NCI-H1930 (cell line): ENCODE measurements around the gene ODAPH.
"Not testable (repeated sequence)": the region's sequence is repeated elsewhere in the genome, so short reads cannot be mapped to it uniquely, and the experiment has no call there.

ENCODE experiments used
- DNase-seq, 2 experiments: peaks; one replicate each; lab custom pipeline; 2025; lab: John Stamatoyannopoulos, UW

The ODAPH gene, protein sequence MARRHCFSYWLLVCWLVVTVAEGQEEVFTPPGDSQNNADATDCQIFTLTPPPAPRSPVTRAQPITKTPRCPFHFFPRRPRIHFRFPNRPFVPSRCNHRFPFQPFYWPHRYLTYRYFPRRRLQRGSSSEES

DNA sequence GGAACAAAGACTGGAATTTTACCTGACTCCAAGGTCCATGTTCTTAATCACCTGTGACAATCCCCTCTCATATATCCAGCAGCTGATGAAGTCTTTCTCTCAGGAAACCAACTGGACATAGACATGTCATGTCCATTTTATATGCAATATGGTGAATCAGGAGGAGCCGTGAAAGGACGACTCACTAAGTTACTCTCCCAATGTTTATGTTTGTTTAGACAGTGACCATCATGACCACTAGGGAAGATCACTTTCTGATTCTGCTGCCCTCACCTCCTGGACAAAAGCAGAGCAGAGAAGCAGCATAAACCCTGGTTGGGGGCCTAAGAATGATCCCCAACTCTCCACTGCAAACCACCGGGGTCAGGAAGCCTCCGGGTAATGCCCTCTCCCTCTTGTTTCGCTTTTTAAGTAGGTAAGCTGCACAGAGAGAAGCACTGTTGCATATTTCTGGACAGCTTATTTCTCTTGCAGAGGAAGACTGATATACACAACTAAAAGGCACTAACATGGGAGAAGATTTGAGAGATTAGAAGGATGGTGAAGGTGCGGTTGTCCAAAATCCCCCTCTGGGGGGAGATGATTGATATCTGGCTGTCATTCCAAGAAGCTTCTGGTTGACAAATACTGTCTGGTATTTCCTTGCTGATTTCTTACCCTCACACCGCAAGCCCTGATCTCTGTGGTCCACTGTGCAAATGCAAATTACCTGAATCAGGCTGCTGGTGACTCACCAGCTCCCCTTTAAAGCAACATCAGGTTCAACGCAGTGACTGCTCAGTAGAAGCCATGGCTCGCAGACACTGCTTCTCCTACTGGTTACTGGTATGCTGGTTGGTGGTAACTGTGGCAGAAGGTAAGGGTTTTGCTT lies at the start of gene ODAPH:
Gene ODAPH (plus strand): TSS at position 773 of the 871 bp plus-strand sequence. CDS start 17 bp downstream, at position 790.
- no peak for DNase-seq

DNA sequence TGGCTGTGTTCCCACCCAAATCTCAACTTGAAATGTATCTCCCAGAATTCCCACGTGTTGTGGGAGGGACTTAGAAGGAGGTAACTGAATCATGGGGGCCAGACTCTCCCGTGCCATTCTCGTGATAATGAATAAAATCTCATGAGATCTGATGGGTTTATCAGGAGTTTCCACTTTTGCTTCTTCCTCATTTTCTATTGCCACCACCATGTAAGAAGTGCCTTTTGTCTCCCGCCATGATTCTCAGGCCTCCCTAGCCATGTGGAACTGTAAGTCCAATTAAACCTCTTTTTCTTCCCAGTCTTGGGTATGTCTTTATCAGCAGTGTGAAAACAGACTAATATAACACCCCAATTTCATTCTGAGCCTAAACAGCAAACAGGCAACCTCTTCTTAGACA lies 46.3 kb upstream of the ODAPH start:
- not testable (repeated sequence) for DNase-seq

DNA sequence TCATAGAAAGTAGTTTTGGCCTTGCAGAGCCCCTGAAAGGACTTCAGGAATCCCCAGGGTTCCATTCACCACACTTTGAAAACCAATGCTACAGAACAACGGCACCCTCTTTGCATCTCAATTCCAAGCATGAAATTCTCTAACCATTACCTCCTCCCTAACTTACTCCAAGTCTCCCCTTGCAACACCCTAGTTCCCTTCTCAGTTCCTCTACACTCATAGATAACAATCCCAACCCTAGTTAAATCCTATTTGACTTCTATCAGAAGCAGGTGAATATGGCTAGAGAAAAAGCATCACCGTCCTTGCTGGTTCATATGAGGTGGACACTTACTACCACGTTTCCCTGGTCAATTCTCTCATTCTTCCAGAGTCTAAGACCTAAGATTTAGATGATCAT lies 44.0 kb upstream of the ODAPH start:
- no peak for DNase-seq

DNA sequence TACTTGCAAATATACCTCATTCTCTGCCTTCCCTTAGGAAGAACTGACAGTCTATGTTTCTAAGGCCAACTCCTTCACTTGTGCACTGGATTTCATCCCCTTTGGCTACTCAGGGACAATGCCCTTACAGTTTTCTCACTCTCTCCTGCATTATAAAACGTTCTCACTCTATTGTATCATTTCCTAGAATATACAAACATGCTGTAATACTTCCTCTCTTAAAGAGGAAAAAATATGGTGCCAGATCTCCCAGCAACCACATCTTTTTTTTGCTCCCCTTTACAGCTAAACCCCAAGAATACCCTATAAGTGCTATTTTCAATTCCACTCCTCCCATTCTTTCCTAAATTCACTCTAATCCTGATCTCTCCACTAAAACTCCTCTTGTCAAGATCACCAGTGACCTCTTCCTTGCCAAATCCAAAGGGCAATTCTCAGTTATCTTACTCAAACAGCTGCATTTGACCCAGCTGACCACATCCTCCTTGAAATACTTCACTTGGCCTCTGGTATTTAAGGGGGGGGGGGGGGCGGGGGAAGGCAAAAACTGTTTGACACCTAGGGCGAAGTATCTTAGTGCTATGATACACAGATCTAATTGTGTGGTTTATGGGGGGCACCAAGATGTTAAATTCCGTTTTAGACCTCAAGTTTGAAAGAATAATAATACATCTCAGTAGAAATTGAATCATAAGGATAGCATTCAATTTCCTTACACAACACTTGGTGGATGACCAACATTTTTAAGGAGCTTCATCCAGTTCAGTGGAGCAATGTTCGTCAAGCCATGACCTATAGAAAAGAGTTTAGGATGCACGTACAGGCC lies 43.3 kb upstream of the ODAPH start:
- DNase-seq, result no peak

DNA sequence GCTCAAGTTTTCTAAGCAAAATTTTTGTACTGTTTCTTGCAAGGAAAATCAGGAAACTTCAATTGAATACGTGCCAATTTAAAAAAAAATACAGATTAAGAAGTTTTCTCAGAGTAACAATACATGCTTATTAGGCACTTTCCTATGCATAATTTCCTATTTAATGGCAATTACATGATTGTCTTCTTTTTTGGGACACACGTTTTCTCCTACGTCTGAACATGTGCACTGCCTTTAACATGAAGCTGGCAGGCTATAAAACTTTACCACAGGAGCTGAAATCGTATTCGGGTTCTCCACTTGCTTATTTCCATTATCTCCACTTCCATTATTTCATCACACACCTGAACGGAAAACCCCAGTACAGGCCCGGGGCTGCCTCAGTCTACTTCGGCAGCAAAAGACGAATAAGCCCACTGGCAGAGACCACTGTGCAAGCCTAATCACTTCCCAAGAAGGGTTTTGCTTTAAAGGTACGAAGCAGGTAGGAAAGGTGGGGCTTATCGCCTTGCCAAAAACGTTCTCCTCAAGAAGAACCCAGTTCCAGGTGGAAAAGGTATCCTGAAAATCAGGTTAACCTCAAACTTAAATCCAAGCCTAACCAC lies 42.2 kb upstream of the ODAPH start:
- DNase-seq, result no peak

DNA sequence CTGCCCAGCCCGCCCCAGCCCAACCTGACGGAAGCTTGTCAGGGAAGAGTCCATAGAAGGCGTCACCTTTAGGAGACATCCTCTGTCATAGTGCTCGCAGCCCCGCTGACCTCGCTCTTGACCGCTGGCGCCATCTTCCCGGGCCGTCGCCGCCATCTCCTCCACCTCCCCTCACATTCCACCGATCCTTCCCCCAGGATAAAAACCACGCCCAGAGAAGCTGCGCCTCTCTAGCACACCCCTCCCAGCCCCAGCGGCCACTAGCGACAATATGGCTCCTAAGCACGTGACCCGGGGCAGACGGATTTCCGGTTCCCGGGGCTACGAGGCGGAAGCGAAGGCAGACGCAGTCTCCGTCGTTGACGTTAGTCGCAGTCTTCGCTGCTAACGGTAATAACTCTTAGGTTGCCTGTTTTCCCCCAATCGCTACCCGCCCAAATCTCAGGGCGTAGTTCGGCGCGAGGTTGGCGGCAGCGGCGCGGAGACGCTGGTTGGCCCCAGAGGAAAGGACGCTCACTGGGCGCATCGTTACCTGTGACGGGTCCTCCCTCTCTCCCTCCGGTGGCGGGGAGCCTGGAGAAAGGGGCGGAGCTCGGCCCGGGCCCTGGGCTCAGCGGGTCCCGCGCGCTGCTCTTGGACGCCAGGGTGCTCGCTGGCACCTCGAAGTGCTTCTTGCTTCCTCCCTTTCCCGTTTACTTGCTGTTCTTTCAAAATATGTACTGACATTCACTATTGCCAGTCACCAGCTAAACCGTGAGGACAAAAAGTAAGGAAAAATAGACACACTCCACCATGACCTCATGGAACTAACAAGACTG lies 41.5 kb upstream of the ODAPH start, which contains the start of the genes RCHY1 and THAP6:
Gene RCHY1 (minus strand): TSS at position 273 of the 818 bp plus-strand sequence. CDS start 117 bp downstream, at position 156.
Gene THAP6 (plus strand): TSS at position 343 of the 818 bp plus-strand sequence. CDS start 980 bp downstream, outside the sequence.
- peak; percentile 91 to 94 for DNase-seq

DNA sequence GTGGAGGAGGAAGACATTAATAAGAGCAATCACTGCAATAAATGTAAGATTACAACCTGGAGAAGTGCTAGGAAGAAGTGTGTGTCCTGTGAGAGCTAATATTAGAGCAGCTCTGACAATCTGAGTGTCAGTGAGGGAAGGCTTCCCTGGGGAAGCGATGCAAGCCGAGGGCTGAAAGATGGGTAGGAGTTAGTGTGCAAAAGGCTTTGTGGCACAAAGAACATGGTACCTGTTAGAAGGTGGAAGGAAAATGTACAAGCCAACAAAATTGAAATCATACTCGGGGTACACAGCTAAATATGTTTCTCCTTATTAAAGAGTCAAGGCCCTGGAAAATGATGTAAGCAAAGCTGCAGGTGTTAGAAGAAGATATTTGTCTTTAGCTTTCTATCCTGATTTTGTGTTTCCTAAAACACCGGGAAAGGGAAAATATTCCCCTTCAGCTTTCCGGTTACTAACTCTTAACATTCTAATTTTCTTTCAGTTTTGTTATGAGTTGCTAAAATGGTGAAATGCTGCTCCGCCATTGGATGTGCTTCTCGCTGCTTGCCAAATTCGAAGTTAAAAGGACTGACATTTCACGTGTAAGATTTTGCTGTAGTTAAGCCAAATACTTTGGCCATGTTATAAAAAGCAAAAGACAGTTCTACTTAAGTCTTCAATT lies 40.8 kb upstream of the ODAPH start:
- DNase-seq, result no peak

DNA sequence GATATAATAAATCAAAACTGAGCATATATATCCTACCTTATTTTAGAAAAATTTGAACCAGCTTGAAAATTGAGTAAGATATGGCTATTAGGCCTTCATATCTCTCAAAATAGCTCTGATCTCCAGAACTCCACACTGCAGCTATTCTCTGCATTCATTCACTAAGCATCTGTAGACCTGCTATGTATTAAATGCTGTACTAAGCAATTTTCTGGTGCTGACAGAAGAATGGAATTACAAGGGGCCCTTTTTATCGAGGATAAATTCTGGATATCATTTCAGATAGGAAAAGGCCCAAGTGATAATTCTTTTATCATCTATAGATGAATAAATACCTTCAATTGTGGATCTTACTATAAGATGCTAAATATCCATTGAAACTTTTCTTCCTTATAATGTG lies 39.7 kb upstream of the ODAPH start:
- DNase-seq, result no peak

DNA sequence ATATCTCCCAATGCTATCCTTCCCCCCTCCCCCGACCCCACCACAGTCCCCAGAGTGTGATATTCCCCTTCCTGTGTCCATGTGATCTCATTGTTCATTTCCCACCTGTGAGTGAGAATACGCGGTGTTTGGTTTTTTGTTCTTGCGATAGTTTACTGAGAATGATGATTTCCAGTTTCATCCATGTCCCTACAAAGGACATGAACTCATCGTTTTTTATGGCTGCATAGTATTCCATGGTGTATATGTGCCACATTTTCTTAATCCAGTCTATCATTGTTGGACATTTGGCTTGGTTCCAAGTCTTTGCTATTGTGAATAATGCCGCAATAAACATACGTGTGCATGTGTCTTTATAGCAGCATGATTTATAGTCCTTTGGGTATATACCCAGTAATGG lies 36.4 kb upstream of the ODAPH start:
- DNase-seq, result not testable (repeated sequence)

DNA sequence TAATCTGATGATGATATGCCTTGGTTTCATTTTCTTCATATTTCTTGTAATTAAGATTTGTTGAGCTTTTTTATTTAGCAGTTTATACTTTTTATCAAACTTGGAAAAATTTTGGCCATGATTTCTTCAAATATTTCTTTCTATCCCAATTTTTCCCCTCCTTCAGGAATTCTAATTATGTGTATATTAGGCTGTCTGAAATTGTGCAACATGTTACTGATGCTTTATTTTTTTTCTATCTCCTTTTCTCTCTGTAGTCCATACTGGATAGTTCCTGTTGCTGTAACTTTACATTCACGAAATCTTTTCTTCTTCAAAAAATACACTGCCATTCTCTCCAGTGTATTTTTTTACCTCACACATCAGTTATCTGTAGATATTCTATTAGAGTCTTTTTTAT lies 30.8 kb upstream of the ODAPH start:
- DNase-seq, result no peak

DNA sequence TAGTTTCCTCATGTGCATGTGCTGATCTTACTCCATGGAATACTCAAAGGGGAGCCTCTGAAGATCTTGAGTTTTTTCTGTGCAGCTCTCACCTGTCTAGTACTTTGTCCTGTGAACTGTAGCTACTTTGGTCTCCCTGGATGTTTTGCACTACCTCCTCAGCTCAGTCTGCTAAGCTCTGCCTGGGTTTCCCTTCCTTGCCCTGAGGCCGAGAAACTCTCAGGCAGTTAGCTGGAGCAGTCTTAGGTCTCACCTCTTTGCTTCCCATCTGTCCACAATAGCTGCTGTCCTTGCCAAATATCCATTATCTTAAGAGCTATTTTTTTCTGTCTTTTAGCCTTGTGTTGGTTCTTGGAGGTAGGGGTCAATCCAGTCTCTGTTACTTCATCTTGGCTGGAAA lies 30.0 kb upstream of the ODAPH start:
- DNase-seq, result no peak

DNA sequence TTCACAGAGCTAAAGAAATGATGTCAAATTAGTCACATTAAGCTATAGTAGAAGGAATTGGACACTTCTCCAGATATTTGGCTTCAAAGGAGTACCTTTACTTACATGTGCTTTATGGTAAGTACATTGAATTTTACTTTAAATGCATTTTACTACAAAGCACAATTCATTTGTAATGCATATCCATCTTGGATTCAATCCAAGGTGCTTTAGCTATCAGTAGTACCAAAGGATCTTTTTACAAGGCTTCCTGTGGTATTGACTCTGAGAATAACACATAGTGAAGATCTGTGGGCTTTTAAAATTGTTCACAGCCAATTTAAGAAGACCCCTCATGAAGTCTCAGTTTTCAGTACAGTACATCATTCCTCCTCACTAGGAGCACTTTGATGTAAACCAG lies 28.4 kb upstream of the ODAPH start:
- DNase-seq, result no peak

DNA sequence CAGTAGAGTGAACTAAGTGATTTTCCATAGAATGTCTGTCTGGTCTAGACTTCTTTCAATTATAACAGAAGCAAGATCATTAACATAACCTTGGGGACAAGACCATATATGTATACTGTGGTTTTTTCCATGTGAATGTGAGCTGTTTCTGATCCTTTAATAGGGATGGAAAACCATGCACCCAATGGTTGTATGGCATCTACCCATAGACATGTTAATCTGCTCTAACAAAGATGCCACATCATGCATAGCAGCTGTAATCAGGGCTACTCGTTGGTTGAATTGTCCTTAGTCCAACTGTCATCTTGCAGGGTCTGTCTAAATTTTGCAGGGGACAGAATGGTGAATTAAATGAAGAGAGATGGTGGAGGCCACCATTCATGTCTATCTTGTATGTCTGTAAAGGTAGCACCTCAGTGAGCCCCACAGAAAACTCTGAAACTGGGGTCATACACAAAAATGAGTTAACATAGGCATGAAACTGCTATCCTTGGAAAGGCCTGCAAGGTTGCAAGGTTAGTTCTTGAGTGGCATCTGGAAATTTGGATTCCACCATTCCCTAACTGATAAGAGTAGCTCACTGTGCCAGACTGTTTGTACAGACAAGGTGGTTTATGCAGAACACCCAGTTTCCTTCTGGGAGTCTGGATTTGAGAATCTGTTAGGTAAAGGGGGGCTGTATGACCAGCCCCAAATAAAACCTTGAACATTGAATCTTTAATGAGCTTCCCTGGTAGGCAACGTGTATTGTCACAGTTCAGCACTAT lies 25.1 kb upstream of the ODAPH start:
- DNase-seq, result no peak

DNA sequence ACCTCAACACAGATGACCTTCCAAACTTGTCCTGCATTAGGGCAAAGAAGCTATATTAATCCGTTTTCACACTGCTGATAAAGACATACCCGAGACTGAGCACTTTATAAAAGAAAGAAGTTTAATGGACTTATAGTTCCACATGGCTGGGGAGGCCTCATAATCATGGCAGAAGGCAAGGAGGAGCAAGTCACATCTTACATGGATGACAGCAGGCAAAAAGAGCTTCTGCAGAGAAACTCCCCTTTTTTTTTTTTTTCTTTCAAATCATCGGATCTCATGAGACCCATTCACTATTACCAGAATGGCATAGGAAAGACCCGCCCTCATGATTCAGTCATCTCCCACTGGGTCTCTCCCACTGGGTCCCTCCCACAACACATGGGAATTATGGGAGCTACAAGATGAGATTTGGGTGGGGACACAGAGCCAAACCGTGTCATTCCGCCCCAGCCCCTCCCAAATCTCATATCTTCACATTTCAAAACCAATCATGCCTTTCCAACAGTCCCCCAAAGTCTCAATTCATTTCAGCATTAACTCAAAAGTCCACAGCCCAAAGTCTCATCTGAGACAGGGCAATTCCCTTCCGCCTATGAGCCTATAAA lies 24.2 kb upstream of the ODAPH start:
- DNase-seq, result not testable (repeated sequence)

DNA sequence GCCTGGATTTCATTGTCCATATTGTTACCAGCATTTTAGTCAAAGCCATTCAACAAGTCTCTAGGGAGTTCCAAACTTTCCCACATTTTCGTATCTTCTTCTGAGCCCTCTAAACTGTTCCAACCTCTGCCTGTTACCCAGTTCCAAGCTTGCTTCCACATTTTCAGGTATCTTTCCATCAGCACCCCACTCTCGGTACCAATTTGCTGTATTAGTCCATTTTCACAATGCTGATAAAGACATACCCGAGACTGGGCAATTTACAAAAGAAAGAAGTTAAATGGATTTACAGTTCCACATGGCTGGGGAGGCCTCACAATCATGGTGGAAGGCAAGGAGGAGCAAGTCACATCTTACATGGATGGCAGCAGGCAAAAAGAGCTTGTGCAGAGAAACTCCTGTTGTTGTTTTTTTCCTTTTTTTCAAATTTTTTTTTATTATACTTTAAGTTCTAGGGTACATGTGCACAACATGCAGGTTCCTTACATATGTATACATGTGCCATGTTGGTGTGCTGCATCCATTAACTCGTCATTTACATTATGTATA lies 22.5 kb upstream of the ODAPH start:
- DNase-seq, result not testable (repeated sequence)

DNA sequence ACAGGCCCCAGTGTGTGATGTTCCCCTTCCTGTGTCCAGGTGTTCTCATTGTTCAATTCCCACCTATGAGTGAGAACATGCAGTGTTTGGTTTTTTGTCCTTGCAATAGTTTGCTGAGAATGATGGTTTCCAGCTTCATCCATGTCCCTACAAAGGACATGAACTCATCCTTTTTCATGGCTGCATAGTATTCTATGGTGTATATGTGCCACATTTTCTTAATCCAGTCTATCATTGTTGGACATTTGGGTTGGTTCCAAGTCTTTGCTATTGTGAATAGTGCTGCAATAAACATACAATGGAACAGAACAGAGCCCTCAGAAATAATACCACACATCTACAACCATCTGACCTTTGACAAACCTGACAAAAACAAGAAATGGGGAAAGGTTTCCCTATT lies 21.9 kb upstream of the ODAPH start:
- not testable (repeated sequence) for DNase-seq

DNA sequence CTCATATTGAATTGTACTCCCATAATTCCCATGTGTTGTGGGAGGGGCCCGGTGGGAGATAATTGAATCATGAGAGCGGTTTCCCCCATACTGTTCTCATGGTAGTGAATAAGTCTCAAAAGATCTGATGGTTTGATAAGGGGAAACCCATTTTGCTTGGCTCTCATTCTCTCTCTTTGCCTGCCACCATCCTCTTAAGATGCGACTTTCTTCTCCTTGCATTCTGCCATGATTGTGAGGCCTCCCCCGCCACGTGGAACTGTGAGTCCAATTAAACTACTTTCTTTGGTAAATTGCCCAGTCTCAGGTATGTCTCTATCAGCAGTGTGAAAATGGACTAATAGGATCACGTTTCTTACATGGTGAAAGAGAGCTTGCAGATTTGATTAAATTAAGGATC lies 18.6 kb upstream of the ODAPH start:
- not testable (repeated sequence) for DNase-seq

DNA sequence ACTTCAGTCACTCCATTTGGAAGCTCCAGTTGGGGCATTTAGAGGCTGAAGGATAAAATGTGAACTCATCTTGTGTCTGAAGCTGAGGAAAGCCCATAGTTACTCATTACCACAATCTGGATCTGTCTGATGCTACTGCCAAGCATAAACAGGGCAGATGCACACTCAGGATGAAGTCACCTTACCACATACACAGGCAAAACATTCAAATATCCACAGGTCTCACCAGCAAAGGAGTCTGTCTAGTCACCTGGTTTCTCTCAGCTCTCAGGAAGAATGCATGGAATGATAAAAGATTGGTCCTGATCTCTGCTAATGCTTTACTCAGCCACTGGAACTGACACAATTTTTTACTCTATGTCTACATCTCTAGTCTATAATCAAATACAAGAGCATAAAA lies 13.0 kb upstream of the ODAPH start:
- no peak for DNase-seq

DNA sequence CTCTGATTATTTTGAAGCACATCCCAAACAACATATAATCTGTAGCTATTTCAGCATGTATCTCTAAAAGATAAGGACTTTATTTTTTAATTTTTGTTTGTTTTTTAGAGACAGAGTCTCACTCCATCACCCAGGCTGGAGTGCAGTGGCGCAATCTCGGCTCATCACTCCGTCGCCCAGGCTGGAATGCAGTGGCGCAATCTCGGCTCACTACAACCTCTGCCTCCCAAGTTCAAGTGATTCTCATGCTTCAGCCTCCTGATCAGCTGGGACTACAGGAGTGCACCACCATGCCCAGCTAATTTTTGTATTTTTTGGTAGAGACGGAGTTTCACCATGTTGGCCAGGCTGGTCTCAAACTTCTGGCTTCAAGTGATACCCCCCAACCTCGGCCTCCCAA lies 11.6 kb upstream of the ODAPH start:
- DNase-seq, result not testable (repeated sequence)
